Panc1 (cell line): ENCODE measurements around the gene TOPORS.

ENCODE experiments used
- POLR2AphosphoS5 ChIP-seq: IDR thresholded peaks from 2 replicates; pipeline ENCODE4 v1.6.1; 2012; ENCODE audit warnings: mild to moderate bottlenecking, low read depth, low read length, moderate library complexity
- TF ChIP-seq, protein P1 (sequence below): fragments of 450-650 bp; IDR thresholded peaks from 2 replicates; pipeline ENCODE4 v1.5.1; 2017; ENCODE audit warnings: mild to moderate bottlenecking
- TF ChIP-seq, protein P2 (sequence below), 2 experiments: IDR thresholded peaks; 2 replicates each; pipeline ENCODE4 v1.6.1; 2011 to 2012; ENCODE audit warnings: low read depth in 2 of 2, control low read depth in 1 of 2, low read length in 1 of 2, mild to moderate bottlenecking in 1 of 2, moderate library complexity in 1 of 2; ENCODE audit not compliant: insufficient read depth in 1 of 2

DNA sequence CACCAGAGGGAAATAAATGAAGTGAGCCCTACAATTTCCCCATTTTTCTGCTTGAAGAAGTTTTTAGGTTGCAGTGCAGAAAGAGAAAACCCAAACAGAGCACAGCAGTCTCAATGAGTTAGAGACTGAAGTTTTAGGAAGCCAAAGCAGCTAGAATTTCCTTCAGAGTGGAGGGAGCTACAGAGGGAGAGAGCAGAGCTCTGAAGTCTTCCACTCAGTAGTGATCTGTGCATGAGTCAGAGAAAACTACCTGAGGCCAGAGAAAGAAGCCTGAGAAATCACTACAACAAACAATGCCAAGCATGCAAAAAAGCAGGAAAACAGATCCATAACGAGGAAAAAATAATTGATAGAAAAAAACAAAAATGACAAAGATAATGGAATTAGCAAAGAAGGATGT lies 38.5 kb upstream of the TOPORS start:
- TF ChIP-seq, protein P1, sequence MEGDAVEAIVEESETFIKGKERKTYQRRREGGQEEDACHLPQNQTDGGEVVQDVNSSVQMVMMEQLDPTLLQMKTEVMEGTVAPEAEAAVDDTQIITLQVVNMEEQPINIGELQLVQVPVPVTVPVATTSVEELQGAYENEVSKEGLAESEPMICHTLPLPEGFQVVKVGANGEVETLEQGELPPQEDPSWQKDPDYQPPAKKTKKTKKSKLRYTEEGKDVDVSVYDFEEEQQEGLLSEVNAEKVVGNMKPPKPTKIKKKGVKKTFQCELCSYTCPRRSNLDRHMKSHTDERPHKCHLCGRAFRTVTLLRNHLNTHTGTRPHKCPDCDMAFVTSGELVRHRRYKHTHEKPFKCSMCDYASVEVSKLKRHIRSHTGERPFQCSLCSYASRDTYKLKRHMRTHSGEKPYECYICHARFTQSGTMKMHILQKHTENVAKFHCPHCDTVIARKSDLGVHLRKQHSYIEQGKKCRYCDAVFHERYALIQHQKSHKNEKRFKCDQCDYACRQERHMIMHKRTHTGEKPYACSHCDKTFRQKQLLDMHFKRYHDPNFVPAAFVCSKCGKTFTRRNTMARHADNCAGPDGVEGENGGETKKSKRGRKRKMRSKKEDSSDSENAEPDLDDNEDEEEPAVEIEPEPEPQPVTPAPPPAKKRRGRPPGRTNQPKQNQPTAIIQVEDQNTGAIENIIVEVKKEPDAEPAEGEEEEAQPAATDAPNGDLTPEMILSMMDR = no peak
- TF ChIP-seq, protein P2, sequence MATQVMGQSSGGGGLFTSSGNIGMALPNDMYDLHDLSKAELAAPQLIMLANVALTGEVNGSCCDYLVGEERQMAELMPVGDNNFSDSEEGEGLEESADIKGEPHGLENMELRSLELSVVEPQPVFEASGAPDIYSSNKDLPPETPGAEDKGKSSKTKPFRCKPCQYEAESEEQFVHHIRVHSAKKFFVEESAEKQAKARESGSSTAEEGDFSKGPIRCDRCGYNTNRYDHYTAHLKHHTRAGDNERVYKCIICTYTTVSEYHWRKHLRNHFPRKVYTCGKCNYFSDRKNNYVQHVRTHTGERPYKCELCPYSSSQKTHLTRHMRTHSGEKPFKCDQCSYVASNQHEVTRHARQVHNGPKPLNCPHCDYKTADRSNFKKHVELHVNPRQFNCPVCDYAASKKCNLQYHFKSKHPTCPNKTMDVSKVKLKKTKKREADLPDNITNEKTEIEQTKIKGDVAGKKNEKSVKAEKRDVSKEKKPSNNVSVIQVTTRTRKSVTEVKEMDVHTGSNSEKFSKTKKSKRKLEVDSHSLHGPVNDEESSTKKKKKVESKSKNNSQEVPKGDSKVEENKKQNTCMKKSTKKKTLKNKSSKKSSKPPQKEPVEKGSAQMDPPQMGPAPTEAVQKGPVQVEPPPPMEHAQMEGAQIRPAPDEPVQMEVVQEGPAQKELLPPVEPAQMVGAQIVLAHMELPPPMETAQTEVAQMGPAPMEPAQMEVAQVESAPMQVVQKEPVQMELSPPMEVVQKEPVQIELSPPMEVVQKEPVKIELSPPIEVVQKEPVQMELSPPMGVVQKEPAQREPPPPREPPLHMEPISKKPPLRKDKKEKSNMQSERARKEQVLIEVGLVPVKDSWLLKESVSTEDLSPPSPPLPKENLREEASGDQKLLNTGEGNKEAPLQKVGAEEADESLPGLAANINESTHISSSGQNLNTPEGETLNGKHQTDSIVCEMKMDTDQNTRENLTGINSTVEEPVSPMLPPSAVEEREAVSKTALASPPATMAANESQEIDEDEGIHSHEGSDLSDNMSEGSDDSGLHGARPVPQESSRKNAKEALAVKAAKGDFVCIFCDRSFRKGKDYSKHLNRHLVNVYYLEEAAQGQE (IDR thresholded peaks at IDR 0.05; ENCODE audit: insufficient read depth in 1 of 2, low read depth in 2 of 2, low read length in 1 of 2) = no peak
- no peak for TF ChIP-seq POLR2AphosphoS5
